ENCODE measurements around the gene NR3C2.

NR3C2 gene

GRCh38 chr4:148429206-148429605 lies 13.0 kb downstream of the NR3C2 start:
- no peaks in the 10 kb centered on the region for H3K36me3 ChIP-seq (ENCODE audit: control insufficient read depth in 1 of 2, insufficient read depth in 2 of 2, low read length in 2 of 2)
- no peak overlapping the region for H2BK5ac ChIP-seq (ENCODE audit: low read depth, low read length, poor library complexity)
- no peak overlapping the region for H3K4me2 ChIP-seq (ENCODE audit: low read length)
- H3K23ac ChIP-seq (ENCODE audit: low read length): no peak overlapping the region
- no peak overlapping the region for H2BK120ac ChIP-seq (ENCODE audit: insufficient read depth, low read length, poor library complexity)
- DNase-seq: no peak
- no peak overlapping the region for H3K27ac ChIP-seq (ENCODE audit: low read depth, low read length)
- no peak overlapping the region for H4K8ac ChIP-seq (ENCODE audit: low read depth, low read length)
- no peak overlapping the region for H2AK5ac ChIP-seq (ENCODE audit: low read length)
- H4K12ac ChIP-seq (ENCODE audit: low read depth, low read length): no peak overlapping the region
- H3K9me3 ChIP-seq (ENCODE audit: insufficient read depth, low read depth, low read length): no peaks in the 10 kb centered on the region
- no peak overlapping the region for H3K14ac ChIP-seq (ENCODE audit: low read length)
- no peak overlapping the region for H3K4ac ChIP-seq (ENCODE audit: low read depth, low read length)
- no peak overlapping the region for H3K9ac ChIP-seq (ENCODE audit: low read length)
- no CpG with 5 or more reads among the region's 2 CpGs for whole genome bisulfite sequencing (ENCODE audit: extremely low coverage, insufficient coverage, insufficient read length)
- H3K79me2 ChIP-seq (ENCODE audit: control insufficient read depth, insufficient read depth, low read length, poor library complexity): no peaks in the 10 kb centered on the region
- no peak overlapping the region for H3K18ac ChIP-seq (ENCODE audit: low read length)
- H4K91ac ChIP-seq (ENCODE audit: low read depth, low read length): no peak overlapping the region
- H3K79me1 ChIP-seq (ENCODE audit: low read length): no peaks in the 10 kb centered on the region
- no peak overlapping the region for H2AFZ ChIP-seq (ENCODE audit: insufficient read depth, low read length, poor library complexity)
- H3K4me1 ChIP-seq (ENCODE audit: control insufficient read depth in 1 of 2, insufficient read depth in 2 of 2, low read length in 2 of 2): no peaks in the 10 kb centered on the region
- no peaks in the 10 kb centered on the region for H3K27me3 ChIP-seq (ENCODE audit: insufficient read depth, low read length)
- H2BK12ac ChIP-seq (ENCODE audit: low read length): no peak overlapping the region
- no peak overlapping the region for H3K4me3 ChIP-seq (ENCODE audit: low read depth, low read length)

GRCh38 chr4:148426643-148427042 lies 15.6 kb downstream of the NR3C2 start:
- no peaks in the 10 kb centered on the region for H3K27me3 ChIP-seq (ENCODE audit: insufficient read depth, low read length)
- no peak overlapping the region for H4K91ac ChIP-seq (ENCODE audit: low read depth, low read length)
- no CpG with 5 or more reads among the region's 5 CpGs for WGBS (ENCODE audit: extremely low coverage, insufficient coverage, insufficient read length)
- H3K4ac ChIP-seq (ENCODE audit: low read depth, low read length): no peak overlapping the region
- H3K4me2 ChIP-seq (ENCODE audit: low read length): no peak overlapping the region
- no peak overlapping the region for H3K18ac ChIP-seq (ENCODE audit: low read length)
- H3K79me1 ChIP-seq (ENCODE audit: low read length): no peaks in the 10 kb centered on the region
- no peak overlapping the region for H2BK120ac ChIP-seq (ENCODE audit: insufficient read depth, low read length, poor library complexity)
- H2BK5ac ChIP-seq (ENCODE audit: low read depth, low read length, poor library complexity): no peak overlapping the region
- no peak overlapping the region for H4K12ac ChIP-seq (ENCODE audit: low read depth, low read length)
- H2AFZ ChIP-seq (ENCODE audit: insufficient read depth, low read length, poor library complexity): no peak overlapping the region
- H3K36me3 ChIP-seq (ENCODE audit: control insufficient read depth in 1 of 2, insufficient read depth in 2 of 2, low read length in 2 of 2): no peaks in the 10 kb centered on the region
- no peak overlapping the region for H3K9ac ChIP-seq (ENCODE audit: low read length)
- H3K27ac ChIP-seq (ENCODE audit: low read depth, low read length): no peak overlapping the region
- no peak for DNase-seq
- no peak overlapping the region for H3K23ac ChIP-seq (ENCODE audit: low read length)
- H3K4me3 ChIP-seq (ENCODE audit: low read depth, low read length): no peak overlapping the region
- H3K79me2 ChIP-seq (ENCODE audit: control insufficient read depth, insufficient read depth, low read length, poor library complexity): no peaks in the 10 kb centered on the region
- H2BK12ac ChIP-seq (ENCODE audit: low read length): no peak overlapping the region
- H2AK5ac ChIP-seq (ENCODE audit: low read length): no peak overlapping the region
- no peak overlapping the region for H3K14ac ChIP-seq (ENCODE audit: low read length)
- H4K8ac ChIP-seq (ENCODE audit: low read depth, low read length): no peak overlapping the region
- no peaks in the 10 kb centered on the region for H3K9me3 ChIP-seq (ENCODE audit: insufficient read depth, low read depth, low read length)
- H3K4me1 ChIP-seq (ENCODE audit: control insufficient read depth in 1 of 2, insufficient read depth in 2 of 2, low read length in 2 of 2): no peaks in the 10 kb centered on the region

GRCh38 chr4:148425327-148426110 lies 16.7 kb downstream of the NR3C2 start:
- no peak for DNase-seq
- H2BK120ac ChIP-seq (ENCODE audit: insufficient read depth, low read length, poor library complexity): no peak overlapping the region
- H3K36me3 ChIP-seq (ENCODE audit: control insufficient read depth in 1 of 2, insufficient read depth in 2 of 2, low read length in 2 of 2): no peaks in the 10 kb centered on the region
- no peak overlapping the region for H3K14ac ChIP-seq (ENCODE audit: low read length)
- H2BK5ac ChIP-seq (ENCODE audit: low read depth, low read length, poor library complexity): no peak overlapping the region
- H3K4me3 ChIP-seq (ENCODE audit: low read depth, low read length): no peak overlapping the region
- H2AFZ ChIP-seq (ENCODE audit: insufficient read depth, low read length, poor library complexity): no peak overlapping the region
- H3K27me3 ChIP-seq (ENCODE audit: insufficient read depth, low read length): no peaks in the 10 kb centered on the region
- H4K12ac ChIP-seq (ENCODE audit: low read depth, low read length): no peak overlapping the region
- H3K79me1 ChIP-seq (ENCODE audit: low read length): no peaks in the 10 kb centered on the region
- no peaks in the 10 kb centered on the region for H3K4me1 ChIP-seq (ENCODE audit: control insufficient read depth in 1 of 2, insufficient read depth in 2 of 2, low read length in 2 of 2)
- H3K9ac ChIP-seq (ENCODE audit: low read length): no peak overlapping the region
- H3K27ac ChIP-seq (ENCODE audit: low read depth, low read length): no peak overlapping the region
- no peak overlapping the region for H3K4me2 ChIP-seq (ENCODE audit: low read length)
- no peak overlapping the region for H3K23ac ChIP-seq (ENCODE audit: low read length)
- no peak overlapping the region for H2BK12ac ChIP-seq (ENCODE audit: low read length)
- H4K91ac ChIP-seq (ENCODE audit: low read depth, low read length): no peak overlapping the region
- H3K4ac ChIP-seq (ENCODE audit: low read depth, low read length): no peak overlapping the region
- no peak overlapping the region for H2AK5ac ChIP-seq (ENCODE audit: low read length)
- no peaks in the 10 kb centered on the region for H3K79me2 ChIP-seq (ENCODE audit: control insufficient read depth, insufficient read depth, low read length, poor library complexity)
- no peak overlapping the region for H3K18ac ChIP-seq (ENCODE audit: low read length)
- no peaks in the 10 kb centered on the region for H3K9me3 ChIP-seq (ENCODE audit: insufficient read depth, low read depth, low read length)
- WGBS (ENCODE audit: extremely low coverage, insufficient coverage, insufficient read length): no CpG with 5 or more reads among the region's 5 CpGs
- no peak overlapping the region for H4K8ac ChIP-seq (ENCODE audit: low read depth, low read length)

- Histone ChIP-seq H3K4ac (ENCODE audit: low read depth, low read length) (no peak overlapping the region), H3K27ac (ENCODE audit: low read depth, low read length) (no peak overlapping the region), H3K9ac (ENCODE audit: low read length) (no peak overlapping the region), H2BK12ac (ENCODE audit: low read length) (no peak overlapping the region), H3K4me2 (ENCODE audit: low read length) (no peak overlapping the region), H2AK5ac (ENCODE audit: low read length) (no peak overlapping the region), H3K14ac (ENCODE audit: low read length) (no peak overlapping the region), H2BK120ac (ENCODE audit: insufficient read depth, low read length, poor library complexity) (no peak overlapping the region), H3K18ac (ENCODE audit: low read length) (no peak overlapping the region), H3K27me3 (ENCODE audit: insufficient read depth, low read length) (no peaks in the 10 kb centered on the region), H3K79me1 (ENCODE audit: low read length) (no peaks in the 10 kb centered on the region), H3K4me3 (ENCODE audit: low read depth, low read length) (no peak overlapping the region), H4K91ac (ENCODE audit: low read depth, low read length) (no peak overlapping the region), H3K36me3 (ENCODE audit: control insufficient read depth in 1 of 2, insufficient read depth in 2 of 2, low read length in 2 of 2) (no peaks in the 10 kb centered on the region), H2AFZ (ENCODE audit: insufficient read depth, low read length, poor library complexity) (no peak overlapping the region), H3K23ac (ENCODE audit: low read length) (no peak overlapping the region), H4K12ac (ENCODE audit: low read depth, low read length) (no peak overlapping the region), H3K4me1 (ENCODE audit: control insufficient read depth in 1 of 2, insufficient read depth in 2 of 2, low read length in 2 of 2) (no peaks in the 10 kb centered on the region), H3K79me2 (ENCODE audit: control insufficient read depth, insufficient read depth, low read length, poor library complexity) (no peaks in the 10 kb centered on the region), H3K9me3 (ENCODE audit: insufficient read depth, low read depth, low read length) (no peaks in the 10 kb centered on the region), H2BK5ac (ENCODE audit: low read depth, low read length, poor library complexity) (no peak overlapping the region), H4K8ac (ENCODE audit: low read depth, low read length) (no peak overlapping the region)
- no CpG with 5 or more reads among the region's 2 CpGs for WGBS (ENCODE audit: extremely low coverage, insufficient coverage, insufficient read length)
- no peak for DNase-seq
Observed at GRCh38 chr4:148420397-148420796, 21.8 kb downstream of the NR3C2 start.
